CD4-positive, alpha-beta T cell treated with Interleukin-15 for 1 hour (primary cell): Measurements from ENCODE around the gene NBPF4.
"Not testable (repeated sequence)": the region's sequence is repeated elsewhere in the genome, so short reads cannot be mapped to it uniquely, and the experiment has no call there.

ENCODE experiments used
- DNase-seq: peaks from one replicate; pipeline ENCODE4 v3.0.0-alpha.2; 2020

The NBPF4 gene

DNA sequence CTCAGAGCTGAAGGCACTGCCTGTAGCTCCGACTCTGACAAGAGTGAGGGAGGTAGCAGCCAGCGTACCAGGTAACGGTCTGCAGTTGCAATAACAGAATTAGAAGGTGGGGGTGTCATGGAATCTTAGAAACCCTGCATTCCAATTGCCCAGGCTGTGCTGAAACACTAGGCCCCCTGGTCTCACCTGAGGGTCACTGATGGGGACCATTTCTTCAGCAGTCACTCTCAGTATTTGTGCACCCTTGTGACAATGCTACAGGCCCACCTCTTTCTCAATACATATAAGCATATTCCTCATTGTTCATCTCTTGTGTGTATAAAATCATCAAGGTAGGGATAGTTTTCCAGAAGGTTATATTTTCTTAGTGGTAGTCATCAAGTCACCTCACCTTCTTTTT is at the start of gene NBPF4:
NBPF4 (minus strand) TSS at position 101 of the 400 bp plus-strand sequence. CDS start 315 bp downstream, outside the sequence.
- DNase-seq = not testable (repeated sequence)

DNA sequence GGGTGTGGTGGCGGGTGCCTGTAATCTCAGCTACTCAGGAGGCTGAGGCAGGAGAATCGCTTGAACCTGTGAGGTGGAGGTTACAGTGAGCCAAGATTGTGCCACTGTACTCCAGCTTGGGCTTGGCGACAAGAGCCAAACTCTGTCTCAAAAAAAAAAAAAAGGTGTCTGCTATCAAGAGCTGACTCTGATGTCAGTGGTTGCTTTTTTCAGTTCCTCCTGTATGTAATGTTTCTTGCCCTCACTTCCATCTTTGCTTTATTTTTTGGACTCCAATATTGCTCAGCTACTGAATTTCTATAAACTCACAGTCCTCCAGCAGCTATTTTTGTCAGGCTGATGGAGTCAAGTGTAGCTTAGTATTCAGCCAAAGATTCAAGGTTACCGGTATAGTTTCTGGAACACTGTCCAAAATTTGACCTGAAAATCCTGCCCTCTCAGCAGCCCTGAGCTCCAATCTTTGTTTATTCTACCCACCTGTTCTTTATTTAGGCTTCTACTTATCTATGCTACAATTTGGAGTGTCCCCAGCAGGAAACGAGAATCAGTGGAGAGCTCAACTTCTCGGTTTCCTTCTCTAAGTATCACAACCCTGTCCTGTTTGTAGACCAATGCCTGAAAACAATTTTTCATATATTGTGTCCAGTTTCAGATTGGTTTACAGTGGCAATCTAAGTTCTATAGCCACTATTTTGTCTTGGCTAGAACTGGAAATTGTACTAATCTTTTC is 38.8 kb upstream of the NBPF4 start:
- DNase-seq = not testable (repeated sequence)

- not testable (repeated sequence) for DNase-seq
Measured at GRCh38 chr1:108272485-108273327, 28.8 kb upstream of the NBPF4 start.

- not testable (repeated sequence) for DNase-seq
Measured at GRCh38 chr1:108267097-108267496, 23.2 kb upstream of the NBPF4 start.

- DNase-seq = not testable (repeated sequence)
Measured at GRCh38 chr1:108261967-108262366, 18.1 kb upstream of the NBPF4 start.

GRCh38 chr1:108261519-108261918 is 17.6 kb upstream of the NBPF4 start:
- not testable (repeated sequence) for DNase-seq

DNA sequence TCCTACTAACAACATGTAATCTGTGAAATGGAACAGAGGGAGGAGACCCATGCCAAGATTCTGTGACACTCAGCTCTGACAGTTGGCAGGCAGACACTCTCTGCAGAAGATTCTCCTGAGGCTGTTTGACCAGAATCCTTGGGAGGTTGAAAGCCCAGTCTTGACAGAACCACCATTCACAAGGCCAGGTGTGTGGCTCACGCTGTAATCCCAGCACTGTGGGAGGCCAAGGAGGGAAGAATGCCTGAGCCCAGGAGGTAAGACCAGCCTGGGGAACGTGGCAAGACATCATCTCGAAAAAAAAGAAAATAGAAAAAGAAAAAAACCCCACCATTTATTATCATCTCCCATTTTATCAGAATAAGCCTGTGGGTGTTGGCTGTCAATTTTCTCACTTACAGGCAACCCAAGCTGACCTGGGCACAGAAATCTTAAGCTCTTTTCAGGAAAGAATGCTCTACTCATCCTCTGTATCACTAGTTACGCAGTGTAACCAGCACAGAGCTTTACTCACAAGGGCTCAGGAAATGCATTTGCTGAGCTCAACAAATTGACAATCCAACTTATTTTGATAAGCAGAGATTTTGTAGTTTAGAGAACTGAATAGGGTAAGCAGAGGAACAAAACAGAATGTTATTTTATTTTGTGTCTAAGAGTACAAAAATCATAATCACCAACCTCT is 16.8 kb upstream of the NBPF4 start:
- DNase-seq = not testable (repeated sequence)

- not testable (repeated sequence) for DNase-seq
Measured at GRCh38 chr1:108255426-108255825, 11.6 kb upstream of the NBPF4 start.

GRCh38 chr1:108239426-108239825 is 4.5 kb downstream of the NBPF4 start:
- not testable (repeated sequence) for DNase-seq

GRCh38 chr1:108235308-108235707 is 8.6 kb downstream of the NBPF4 start:
- DNase-seq = not testable (repeated sequence)

DNA sequence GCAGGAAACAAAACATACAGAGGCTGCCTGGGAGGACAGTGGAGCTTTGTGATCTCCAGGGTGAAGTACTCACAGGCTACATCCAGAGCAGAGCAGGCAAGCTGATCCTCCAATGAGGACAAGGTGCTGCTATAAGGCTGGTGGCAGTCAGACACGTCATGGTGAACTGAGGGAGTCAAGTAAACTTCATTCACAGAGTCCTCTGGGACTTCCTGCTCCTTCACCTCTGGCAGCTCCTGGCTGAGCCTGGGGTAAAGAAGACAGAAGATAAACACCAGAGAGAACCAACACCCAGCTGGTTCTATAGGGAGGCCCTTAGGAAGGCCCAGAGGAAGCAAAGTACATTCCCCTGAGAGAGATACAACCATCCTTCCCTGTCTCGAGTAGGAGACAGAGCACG is 11.7 kb downstream of the NBPF4 start:
- DNase-seq = not testable (repeated sequence)

- DNase-seq = not testable (repeated sequence)
Measured at GRCh38 chr1:108229976-108230375, 13.9 kb downstream of the NBPF4 start.

DNA sequence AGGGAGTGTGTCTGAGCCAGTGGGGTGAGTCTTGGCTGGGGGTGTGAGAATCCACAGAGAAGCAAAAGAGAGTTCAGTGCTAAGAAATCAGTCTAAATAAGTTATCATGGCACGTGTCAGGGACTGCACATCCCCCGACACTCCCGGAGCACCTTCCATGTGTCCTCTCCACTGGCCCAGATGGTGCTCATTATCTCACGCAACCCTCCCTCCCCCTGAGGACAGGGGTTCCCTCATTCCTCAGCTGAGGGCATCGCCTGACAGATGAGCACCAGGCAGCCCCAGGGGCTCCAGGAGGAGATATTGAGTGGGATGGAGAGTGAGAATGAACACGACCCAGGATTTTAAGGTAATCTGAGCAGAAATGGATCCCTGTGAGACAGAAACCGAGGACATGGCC is 16.1 kb downstream of the NBPF4 start:
- DNase-seq = not testable (repeated sequence)

- DNase-seq = not testable (repeated sequence)
Measured at GRCh38 chr1:108226855-108227254, 17.0 kb downstream of the NBPF4 start.

DNA sequence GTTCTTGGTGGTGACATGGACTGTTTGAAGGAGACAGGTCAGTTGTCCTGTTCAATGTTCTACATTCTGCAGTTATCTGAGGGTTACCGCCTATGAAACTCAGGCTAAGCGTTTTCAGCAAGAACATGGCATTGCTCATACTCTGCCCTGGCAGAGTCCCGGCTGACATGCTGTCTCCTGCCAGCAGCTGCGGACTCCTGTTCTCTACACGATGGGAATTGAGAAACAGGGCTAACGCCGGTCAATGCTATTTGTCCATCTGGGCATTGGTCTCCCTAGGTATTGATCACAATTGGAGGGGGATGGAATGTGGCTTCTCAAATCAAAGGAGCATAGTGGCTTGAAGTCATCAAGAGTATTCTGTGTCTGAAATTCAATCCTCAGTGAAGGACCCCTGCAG is 20.6 kb downstream of the NBPF4 start:
- DNase-seq = not testable (repeated sequence)

- not testable (repeated sequence) for DNase-seq
Measured at GRCh38 chr1:108217515-108218174, 26.2 kb downstream of the NBPF4 start.

DNA sequence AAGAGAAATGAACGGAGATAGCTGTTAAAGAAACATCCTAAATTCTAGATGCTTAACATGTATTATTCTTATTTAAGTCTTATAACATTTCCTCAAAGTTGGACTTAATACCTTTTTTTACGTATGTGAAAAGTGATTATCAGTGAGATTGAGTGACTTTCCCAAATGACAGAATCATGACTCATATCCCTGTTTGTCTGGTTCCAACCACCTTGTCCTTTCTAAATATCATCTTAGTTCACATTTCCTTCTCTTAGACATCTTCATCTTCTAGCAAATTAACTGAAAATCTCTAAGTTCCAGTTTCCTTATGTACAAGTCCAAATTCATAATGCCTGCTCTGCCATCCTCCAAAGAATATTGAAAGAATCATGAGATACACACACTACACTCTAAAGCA is 26.9 kb downstream of the NBPF4 start:
- not testable (repeated sequence) for DNase-seq

DNA sequence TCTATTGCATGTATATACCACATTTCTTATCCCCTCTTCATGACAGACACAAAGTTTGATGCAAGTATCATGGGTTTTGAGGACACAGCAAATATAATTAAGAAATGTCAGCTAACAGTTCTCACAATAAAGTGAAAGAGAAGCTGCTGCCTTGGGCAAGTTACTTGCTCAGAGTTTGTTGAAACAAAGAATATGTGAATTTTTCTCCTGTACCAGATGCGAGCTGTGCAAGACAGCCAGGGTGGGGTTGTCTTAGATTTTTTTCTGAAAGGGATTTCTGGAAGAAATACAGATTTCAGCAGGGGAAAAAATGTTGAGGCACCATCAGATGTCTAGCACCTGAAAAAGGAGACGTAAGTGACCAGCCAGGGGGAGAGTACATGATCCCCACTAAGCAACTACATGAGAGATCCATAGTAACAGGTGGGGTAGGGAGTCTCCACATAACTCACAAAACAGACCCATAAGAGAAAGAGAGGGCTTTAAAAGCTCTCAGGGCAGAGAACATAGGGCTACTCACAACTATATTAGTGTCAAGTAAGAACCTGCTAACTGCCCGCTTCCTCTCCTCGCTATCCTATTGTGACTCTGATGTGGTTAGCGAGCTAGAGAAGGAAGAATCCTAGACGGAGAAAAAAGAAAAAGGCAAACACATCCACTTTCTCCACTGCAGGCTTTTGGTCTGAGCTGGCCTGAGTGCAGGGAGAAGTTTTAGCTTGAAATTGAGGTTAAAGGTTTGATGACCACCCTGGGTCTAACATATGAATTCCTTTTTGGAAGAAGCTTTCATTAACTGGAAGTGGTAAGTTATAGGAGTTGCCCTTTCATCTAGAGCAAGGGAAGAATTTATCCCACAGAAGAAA is 27.6 kb downstream of the NBPF4 start:
- not testable (repeated sequence) for DNase-seq

DNA sequence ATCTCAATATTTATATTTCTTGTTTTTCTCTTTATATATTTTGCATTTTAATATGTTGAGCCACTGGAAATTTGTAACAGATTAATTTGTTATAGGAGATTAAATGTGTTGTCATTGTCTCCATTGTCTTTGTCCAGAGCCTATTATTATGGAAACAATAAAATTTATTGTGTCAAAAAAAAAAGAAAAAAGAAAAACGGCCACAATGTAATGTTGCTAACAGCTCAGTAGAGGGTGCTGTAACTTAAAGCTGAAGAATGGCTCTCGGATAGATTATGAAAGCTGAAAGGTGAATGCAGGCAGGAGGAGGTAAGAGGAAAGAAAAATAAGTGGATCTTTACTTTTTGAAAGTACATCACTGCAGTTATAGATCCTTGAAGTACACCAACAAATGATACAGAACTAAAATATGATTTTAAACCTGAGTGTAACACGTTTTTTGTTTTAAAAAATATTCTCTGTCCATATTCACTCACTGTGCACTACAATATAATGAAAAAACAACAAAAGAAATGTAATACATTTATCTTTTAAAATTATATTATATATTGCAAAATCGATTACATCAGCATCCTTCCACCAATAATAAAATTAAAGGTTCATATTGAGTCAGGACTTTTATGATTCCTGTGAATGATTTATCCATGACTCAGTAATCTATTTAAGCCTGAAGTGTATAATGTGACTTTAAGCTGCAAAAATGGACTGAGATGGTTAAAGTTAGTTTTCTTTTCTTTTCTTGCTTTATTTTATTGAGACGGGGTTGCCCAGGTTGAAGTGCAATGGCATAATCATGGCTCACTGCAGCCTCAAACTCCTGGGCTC is 29.0 kb downstream of the NBPF4 start:
- not testable (repeated sequence) for DNase-seq

DNA sequence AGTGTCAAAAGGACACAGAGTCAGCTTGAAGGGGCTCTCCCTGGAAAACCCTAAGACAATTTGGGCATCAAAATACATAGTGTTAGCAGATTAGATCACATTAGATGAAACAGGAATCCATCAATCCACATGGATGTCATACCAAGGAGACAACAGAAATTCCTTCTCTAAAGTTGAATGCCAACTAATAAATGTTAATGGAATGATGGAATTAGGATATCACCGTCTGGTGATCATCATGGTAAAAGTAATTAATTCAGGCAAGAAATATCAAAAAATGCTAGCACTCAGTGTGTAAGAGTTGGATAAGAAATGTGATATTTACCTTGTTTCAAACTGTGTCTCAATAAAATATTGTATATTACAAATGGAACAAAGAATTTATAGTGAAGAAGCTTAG is 32.9 kb downstream of the NBPF4 start:
- DNase-seq = no peak
